Endothelial cell of umbilical vein (primary cell): ENCODE results near the gene TSPAN18. TPM values are rescaled to one million over a fixed set of nuclear protein-coding genes. Genes with fewer than 3 reads are reported as not detected.

Experiments used
- BruUV-seq: library from RNA; stranded (reverse); fragments of 400-500 nt; replicated peaks from 2 replicates; lab custom pipeline; 2021; lab: Mats Ljungman, UMichigan
- CTCF ChIA-PET: fragments of 300-600, 350-600 bp; sonication (Branson Sonifier 250); formaldehyde crosslinking; loops from one replicate; lab custom pipeline; 2021; ENCODE audit warnings: antibody characterized with exemption, inconsistent platforms; lab: Charles Lee
- POLR2A ChIA-PET: fragments of 300-600, 350-600 bp; sonication (Branson Sonifier 250); formaldehyde crosslinking; loops from one replicate; lab custom pipeline; 2021; ENCODE audit warnings: antibody characterized with exemption, inconsistent platforms; lab: Charles Lee
- DNase-seq: peaks from one replicate; pipeline ENCODE4 v3.0.0-alpha.2; 2011; ENCODE audit warnings: low read depth, low spot score
- FAIRE-seq: peaks from 2 replicates; lab custom pipeline; 2011; peaks lifted over from hg19 to GRCh38; lab: Jason Lieb, UNC
- H2AFZ ChIP-seq: 2 replicates; pipeline ENCODE4 v1.6.0; 2012; ENCODE audit warnings: low read depth, low read length, control low read depth, inconsistent platforms
- H3K27ac ChIP-seq: 2 replicates; pipeline ENCODE4 v1.5.1; 2011; ENCODE audit warnings: low read depth, mild to moderate bottlenecking, control low read depth, low read length, moderate library complexity; ENCODE audit not compliant: insufficient read depth
- H3K27me3 ChIP-seq, 2 experiments: 2 replicates each; pipeline versions ENCODE4 v1.6.0 to v1.6.1; 2011; ENCODE audit warnings: low read length in 2 of 2, mixed read lengths in 1 of 2; ENCODE audit not compliant: control insufficient read depth in 2 of 2, insufficient read depth in 2 of 2
- H3K36me3 ChIP-seq, 2 experiments: 2 replicates in 1 of 2; 3 replicates in 1 of 2; pipeline ENCODE4 v1.5.1; 2011; ENCODE audit warnings: low read length in 2 of 2, mild to moderate bottlenecking in 1 of 2, moderate library complexity in 1 of 2; ENCODE audit not compliant: control insufficient read depth in 2 of 2, insufficient read depth in 2 of 2; ENCODE audit errors: extremely low read depth in 1 of 2
- H3K4me1 ChIP-seq: 3 replicates; pipeline ENCODE4 v1.5.1; 2011; ENCODE audit warnings: mild to moderate bottlenecking, low read length; ENCODE audit not compliant: control insufficient read depth, insufficient read depth; ENCODE audit errors: extremely low read depth
- H3K4me2 ChIP-seq: 2 replicates; pipeline ENCODE4 v1.6.1; 2011; ENCODE audit warnings: low read length, control low read depth, mixed read lengths; ENCODE audit not compliant: insufficient read depth
- H3K4me3 ChIP-seq, 3 experiments: fragments of 200-600 bp in 1 of 3; sonication (generic), shearing (Covaris generic) in 1 of 3; replicated peaks in 1 of 3; 2 replicates each; pipeline ENCODE4 v1.5.1; 2011 to 2016; ENCODE audit warnings: control low read depth in 3 of 3, low read length in 3 of 3, mild to moderate bottlenecking in 2 of 3, inconsistent platforms in 1 of 3, low read depth in 1 of 3, moderate library complexity in 1 of 3; ENCODE audit not compliant: insufficient read depth in 1 of 3
- H3K79me2 ChIP-seq: 2 replicates; pipeline ENCODE4 v1.6.0; 2012; ENCODE audit warnings: low read length, inconsistent platforms; ENCODE audit not compliant: control insufficient read depth, insufficient read depth
- H3K9ac ChIP-seq: replicated peaks from 2 replicates; pipeline ENCODE3; 2011; ENCODE audit warnings: low read length, control low read depth; ENCODE audit not compliant: insufficient read depth; ENCODE audit errors: extremely low read depth
- H3K9me1 ChIP-seq: replicated peaks from 3 replicates; pipeline ENCODE4 v1.6.0; 2011; ENCODE audit warnings: mild to moderate bottlenecking, low read length; ENCODE audit not compliant: control insufficient read depth, insufficient read depth; ENCODE audit errors: extremely low read depth
- H3K9me3 ChIP-seq: replicated peaks from 2 replicates; pipeline ENCODE4 v1.5.1; 2012; ENCODE audit warnings: low read length, inconsistent platforms; ENCODE audit not compliant: control insufficient read depth, insufficient read depth
- H4K20me1 ChIP-seq: replicated peaks from 2 replicates; pipeline ENCODE3; 2011; ENCODE audit warnings: mild to moderate bottlenecking, low read length; ENCODE audit not compliant: control insufficient read depth, insufficient read depth; ENCODE audit errors: extremely low read depth
- EZH2 ChIP-seq: IDR thresholded peaks from 2 replicates; pipeline ENCODE4 v1.6.1; 2012; ENCODE audit warnings: borderline replicate concordance, low read depth, mild to moderate bottlenecking, moderate library complexity, low read length, inconsistent platforms; ENCODE audit not compliant: severe bottlenecking
- FOS ChIP-seq: IDR thresholded peaks from 2 replicates; pipeline ENCODE4 v1.6.1; 2011; ENCODE audit warnings: mild to moderate bottlenecking, low read length, moderate library complexity, borderline replicate concordance; ENCODE audit not compliant: insufficient read depth
- GATA2 ChIP-seq: IDR thresholded peaks from 2 replicates; pipeline ENCODE4 v1.7.0; 2011; ENCODE audit warnings: low read depth, mild to moderate bottlenecking, moderate library complexity, mixed read lengths, low read length; ENCODE audit not compliant: insufficient read length, insufficient read depth
- JUN ChIP-seq: IDR thresholded peaks from 2 replicates; pipeline ENCODE4 v1.6.1; 2011; ENCODE audit warnings: borderline replicate concordance, low read depth; ENCODE audit not compliant: insufficient read length, insufficient read depth
- MYC ChIP-seq: IDR thresholded peaks from one replicate; pipeline ENCODE4 v1.6.1; 2011; ENCODE audit warnings: mild to moderate bottlenecking, low read depth, low read length
- POLR2A ChIP-seq: IDR thresholded peaks from 2 replicates; pipeline ENCODE4 v1.6.1; 2012; ENCODE audit warnings: low read depth, mild to moderate bottlenecking, control low read depth, low read length
- POLR2AphosphoS5 ChIP-seq: IDR thresholded peaks from 2 replicates; pipeline ENCODE4 v1.6.1; 2012; ENCODE audit warnings: low read depth, mild to moderate bottlenecking, control low read depth, low read length, moderate library complexity; ENCODE audit not compliant: insufficient read depth
- dilution Hi-C: fragments of 300-500 bp; cut with MboI; formaldehyde crosslinking; loops from one replicate; pipeline ENCODE4 v1.15.0; 2019; ENCODE audit warnings: low sequenced_read_pairs; ENCODE audit not compliant: extremely low pct_ligation_motif_present
- intact Hi-C: fragments of 100-400 bp; cut with micrococcal nuclease; formaldehyde crosslinking; loops from one replicate; pipeline ENCODE4 v1.10.0; 2022
- polyA plus RNA-seq, 4 experiments: library from polyadenylated mRNA; depleted of rRNA in 3 of 4; stranded (reverse) in 3 of 4; unstranded in 1 of 4; fragments of >200 nt; gene quantifications; 2 replicates each; pipeline versions ENCODE4 v1.2.1 to v1.2.3, GENCODE V29; 2011 to 2012; ENCODE audit warnings: missing spikeins in 1 of 4
- total RNA-seq: library from RNA; stranded (reverse); gene quantifications from 2 replicates; pipeline ENCODE4 v1.2.3, GENCODE V29; 2021
- TF ChIP-seq, protein P1 (sequence below): IDR thresholded peaks from 2 replicates; pipeline ENCODE4 v1.6.1; 2011; ENCODE audit not compliant: insufficient read depth, insufficient read length
- TF ChIP-seq, protein P2 (sequence below), 2 donors: IDR thresholded peaks; 1 replicate in 1 of 2; 2 replicates in 1 of 2; pipeline ENCODE4 v1.5.1; 2011; ENCODE audit warnings: low read length in 2 of 2, mild to moderate bottlenecking in 2 of 2, moderate library complexity in 2 of 2, control low read depth in 1 of 2, inconsistent platforms in 1 of 2, low read depth in 1 of 2; ENCODE audit not compliant: insufficient read depth in 1 of 2; ENCODE audit errors: extremely low read depth in 1 of 2

TSPAN18 gene
- total and polyA plus RNA-seq, 2 donors (not counting 3 experiments of a cell fraction or from before 2014, with no cell fraction given) = 32.2 to 118 TPM

- H4K20me1 ChIP-seq = no peaks in the 10 kb centered on the region
- H3K36me3 ChIP-seq = no peaks in the 10 kb centered on the region
- dilution Hi-C loops (no loop called here), intact Hi-C loops (no loop called here)
- H3K4me2 ChIP-seq = no peak overlapping the region
- no peak overlapping the region for H3K4me3 ChIP-seq
- no peak for DNase-seq
- peak overlapping the region; percentile 58 for H3K27ac ChIP-seq
- no peaks in the 10 kb centered on the region for H3K9me1 ChIP-seq
- BruUV-seq = no TSS peak
- POLR2A ChIA-PET = interaction anchor here (0.7 to 1.5 kb wide), 2 partner anchors 12 to 43 kb away, joined by 3 to 4 read pairs; no protein-coding TSS in a partner anchor
- CTCF ChIA-PET = interaction anchor here (0.6 to 5.0 kb wide), 14 partner anchors 7 to 157 kb away, joined by 3 to 34 read pairs (median 10); no protein-coding TSS in a partner anchor
- no peaks in the 10 kb centered on the region for H3K79me2 ChIP-seq
- H3K9me3 ChIP-seq = no peaks in the 10 kb centered on the region
- FAIRE-seq = peak; percentile 43
- no peak for TF ChIP-seq FOS
- no peak for TF ChIP-seq GATA2
- no peak for TF ChIP-seq EZH2
- TF ChIP-seq, protein P1, sequence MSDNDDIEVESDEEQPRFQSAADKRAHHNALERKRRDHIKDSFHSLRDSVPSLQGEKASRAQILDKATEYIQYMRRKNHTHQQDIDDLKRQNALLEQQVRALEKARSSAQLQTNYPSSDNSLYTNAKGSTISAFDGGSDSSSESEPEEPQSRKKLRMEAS = no peak
- TF ChIP-seq, protein P2, sequence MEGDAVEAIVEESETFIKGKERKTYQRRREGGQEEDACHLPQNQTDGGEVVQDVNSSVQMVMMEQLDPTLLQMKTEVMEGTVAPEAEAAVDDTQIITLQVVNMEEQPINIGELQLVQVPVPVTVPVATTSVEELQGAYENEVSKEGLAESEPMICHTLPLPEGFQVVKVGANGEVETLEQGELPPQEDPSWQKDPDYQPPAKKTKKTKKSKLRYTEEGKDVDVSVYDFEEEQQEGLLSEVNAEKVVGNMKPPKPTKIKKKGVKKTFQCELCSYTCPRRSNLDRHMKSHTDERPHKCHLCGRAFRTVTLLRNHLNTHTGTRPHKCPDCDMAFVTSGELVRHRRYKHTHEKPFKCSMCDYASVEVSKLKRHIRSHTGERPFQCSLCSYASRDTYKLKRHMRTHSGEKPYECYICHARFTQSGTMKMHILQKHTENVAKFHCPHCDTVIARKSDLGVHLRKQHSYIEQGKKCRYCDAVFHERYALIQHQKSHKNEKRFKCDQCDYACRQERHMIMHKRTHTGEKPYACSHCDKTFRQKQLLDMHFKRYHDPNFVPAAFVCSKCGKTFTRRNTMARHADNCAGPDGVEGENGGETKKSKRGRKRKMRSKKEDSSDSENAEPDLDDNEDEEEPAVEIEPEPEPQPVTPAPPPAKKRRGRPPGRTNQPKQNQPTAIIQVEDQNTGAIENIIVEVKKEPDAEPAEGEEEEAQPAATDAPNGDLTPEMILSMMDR (IDR thresholded peaks at IDR 0.05; ENCODE audit: extremely low read depth in 1 of 2, insufficient read depth in 1 of 2, low read depth in 1 of 2, low read length in 2 of 2) = no peak
- no peak for TF ChIP-seq JUN
- no peak for TF ChIP-seq MYC
- no peak for TF ChIP-seq POLR2AphosphoS5
- TF ChIP-seq POLR2A = no peak
- H2AFZ ChIP-seq = no peak overlapping the region
- no peak overlapping the region for H3K9ac ChIP-seq
- H3K27me3 ChIP-seq = no peaks in the 10 kb centered on the region
- H3K4me1 ChIP-seq = peaks cover 21% of the 10 kb centered on the region
Measured at GRCh38 chr11:44773351-44773965, 46.7 kb downstream of the TSPAN18 start.
